HG02981 (cell line): ENCODE results near the gene DIP2A.

Experiments used
- ATAC-seq: cut with Tn5 transposase; IDR thresholded peaks from one replicate; pipeline ENCODE4 v1.9.1; 2021; ENCODE audit warnings: mild to moderate bottlenecking, moderate library complexity; ENCODE audit not compliant: unreplicated experiment

Gene DIP2A

DNA sequence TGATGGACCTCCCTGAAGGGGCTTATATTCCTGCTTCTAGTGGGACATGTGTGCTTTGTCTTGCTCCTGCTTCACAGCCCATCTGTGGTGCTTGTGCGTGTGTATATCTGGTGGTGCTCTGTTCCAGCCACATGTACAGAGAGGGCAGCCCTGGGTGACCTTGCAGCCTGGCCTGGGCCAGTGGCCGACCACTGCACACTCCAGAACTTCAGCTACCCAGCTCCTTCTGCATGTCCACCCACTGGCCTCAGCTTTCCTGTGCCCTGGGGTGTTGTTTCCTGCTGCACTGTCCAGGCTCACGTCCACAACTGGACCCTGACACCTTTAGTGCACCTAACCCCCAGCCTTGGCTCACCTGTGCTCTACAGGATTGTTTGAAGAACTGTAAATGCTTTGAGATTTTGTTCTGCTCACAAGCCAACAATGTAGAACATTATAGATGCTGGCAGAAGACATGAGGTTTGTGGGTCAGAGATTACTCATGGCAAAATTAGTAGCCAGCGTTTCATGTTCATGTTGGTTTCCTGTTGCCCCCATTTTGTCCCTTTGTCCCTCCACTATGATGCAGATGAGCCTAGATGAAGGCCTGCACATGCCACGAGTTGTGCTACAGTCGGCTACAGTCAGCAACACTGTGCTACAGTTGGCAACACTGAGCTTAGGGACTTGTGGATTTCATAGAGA, 151.5 kb downstream of the DIP2A start:
- no peak for ATAC-seq

DNA sequence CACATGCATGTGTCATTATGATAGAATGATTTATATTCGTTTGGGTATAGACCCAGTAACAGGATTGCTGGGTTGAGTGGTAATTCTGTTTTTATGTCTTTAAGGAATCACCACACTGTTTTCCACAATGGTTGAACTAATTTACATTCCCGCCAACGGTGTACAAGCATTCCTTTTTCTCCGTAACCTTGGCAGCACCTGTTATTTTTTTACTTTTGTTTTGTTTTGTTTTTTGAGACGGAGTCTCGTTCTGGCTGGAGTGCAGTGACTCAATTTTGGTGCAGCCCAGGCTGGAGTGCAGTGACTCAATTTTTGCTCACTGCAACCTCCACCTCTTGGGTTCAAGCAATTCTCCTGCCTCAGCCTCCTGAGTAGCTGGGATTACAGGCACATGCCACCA, 154.7 kb downstream of the DIP2A start:
- no peak for ATAC-seq

DNA sequence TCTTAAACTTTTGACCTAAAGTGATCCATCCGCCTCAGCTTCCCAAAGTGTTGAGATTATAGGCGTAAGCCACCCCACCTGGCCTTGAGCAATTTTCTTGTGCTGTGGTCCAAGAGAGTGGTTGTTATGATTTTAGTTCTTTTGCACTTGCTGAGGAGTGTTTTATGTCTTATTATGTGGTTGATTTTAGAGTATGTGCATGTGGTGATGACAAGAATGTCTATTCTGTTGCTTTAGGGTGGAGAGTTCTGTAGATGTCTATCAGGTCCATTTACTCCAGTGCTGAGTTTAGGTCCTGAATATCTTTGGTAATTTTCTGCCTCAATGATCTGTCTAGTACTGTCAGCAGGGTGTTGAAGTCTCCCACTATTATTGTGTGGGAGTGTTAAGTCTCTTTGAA, 157.4 kb downstream of the DIP2A start:
- ATAC-seq, result no peak

DNA sequence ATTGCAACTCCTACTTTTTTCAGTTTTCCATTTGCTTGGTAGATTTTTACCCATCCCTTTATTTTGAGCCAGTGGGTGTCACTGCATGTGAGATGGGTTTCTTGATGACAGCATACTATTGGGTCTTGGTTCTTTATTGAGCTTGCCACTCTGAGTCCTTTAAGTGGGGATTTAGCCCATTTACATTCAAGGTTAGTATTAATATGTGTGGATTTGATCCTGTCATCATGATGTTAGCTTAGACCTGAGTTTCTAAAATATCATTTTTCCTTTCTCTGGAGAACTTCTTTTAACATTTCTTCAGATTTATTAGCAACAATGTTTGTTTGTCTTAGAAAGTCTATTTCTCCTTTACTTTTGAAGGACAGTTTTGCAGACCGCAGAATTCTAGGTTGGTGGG, 158.0 kb downstream of the DIP2A start:
- ATAC-seq, result no peak

DNA sequence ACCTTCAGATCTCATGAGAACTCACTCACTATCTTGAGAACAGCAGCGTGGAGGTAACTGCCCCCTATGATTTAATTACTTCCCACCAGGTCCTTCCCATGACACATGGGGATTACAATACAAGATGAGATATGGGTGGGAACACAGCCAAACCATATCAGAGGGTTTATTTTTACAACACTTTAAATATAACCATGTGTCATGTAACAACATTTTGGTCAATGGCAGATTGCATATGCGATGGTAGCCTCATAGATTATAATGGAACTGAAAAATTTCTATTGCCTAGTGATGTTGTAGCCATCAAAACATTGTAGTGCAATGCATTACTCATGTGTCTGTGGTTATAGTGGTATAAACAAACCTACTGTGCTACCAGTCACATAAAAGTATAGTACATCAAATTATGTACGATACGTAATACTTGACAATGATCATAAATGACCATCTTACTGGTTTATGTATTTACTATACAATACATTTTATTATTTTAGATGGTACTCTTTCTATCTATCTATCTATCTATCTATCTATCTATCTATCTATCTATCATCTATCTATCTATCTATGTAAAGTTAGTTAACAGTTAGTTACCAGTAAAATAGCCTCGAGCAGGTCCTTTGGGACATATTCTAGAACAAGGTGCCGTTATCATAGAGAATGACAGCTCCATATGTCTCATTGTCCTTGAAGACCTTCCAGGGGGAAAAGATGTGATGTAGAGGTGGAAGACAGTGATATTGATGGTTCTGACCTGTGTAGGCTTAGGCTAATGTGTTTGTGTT, 158.8 kb downstream of the DIP2A start:
- ATAC-seq, result no peak

DNA sequence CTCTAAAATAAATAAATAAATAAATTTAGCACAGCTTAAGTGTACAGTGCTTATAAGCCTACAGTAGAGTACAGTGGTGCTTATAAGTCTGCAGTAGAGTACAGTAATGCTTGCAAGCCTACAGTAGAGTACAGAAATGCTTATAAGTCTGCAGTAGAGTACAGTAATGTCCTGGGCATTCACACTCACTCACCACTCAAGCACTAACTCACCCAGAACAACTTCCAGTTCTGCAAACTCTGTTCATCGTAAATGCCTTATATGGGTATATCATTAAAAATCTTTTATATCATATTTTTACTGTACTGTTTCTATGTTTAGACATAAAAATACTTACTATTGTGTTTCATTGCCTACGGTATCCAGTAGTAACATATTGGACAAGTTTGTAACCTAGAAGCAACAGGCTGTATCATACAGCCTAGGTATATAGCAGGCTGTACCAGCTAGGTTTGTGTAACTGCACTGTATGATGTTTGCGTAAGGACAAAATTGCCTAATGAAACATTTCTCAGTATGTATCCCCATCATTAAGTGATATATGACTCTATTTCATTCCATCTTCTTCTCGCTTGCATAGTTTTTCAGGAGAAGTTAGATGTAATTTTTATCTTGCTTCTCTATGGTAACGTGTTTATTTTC, 160.2 kb downstream of the DIP2A start:
- no peak for ATAC-seq
